Neuronal stem cell (in vitro differentiated cells): ENCODE data around the gene OR2J3.
"Not testable (repeated sequence)": the region's sequence is repeated elsewhere in the genome, so short reads cannot be mapped to it uniquely, and the experiment has no call there.

Experiments
- DNase-seq: peaks from one replicate; pipeline ENCODE4 v3.0.0-alpha.2; 2013; ENCODE audit warnings: low spot score
- H2AFZ ChIP-seq: one replicate; pipeline ENCODE4 v1.6.1; 2013; ENCODE audit warnings: mild to moderate bottlenecking, low read length, inconsistent platforms
- H2AK5ac ChIP-seq: 2 replicates; pipeline ENCODE4 v1.6.1; 2013; ENCODE audit warnings: low read depth, mild to moderate bottlenecking, inconsistent platforms, low read length, moderate library complexity, mixed read lengths
- H2BK120ac ChIP-seq: 2 replicates; pipeline ENCODE4 v1.6.1; 2013; ENCODE audit warnings: low read depth, mild to moderate bottlenecking, inconsistent platforms, low read length, moderate library complexity, mixed read lengths
- H2BK12ac ChIP-seq: one replicate; pipeline ENCODE4 v1.6.1; 2013; ENCODE audit warnings: low read length, inconsistent platforms
- H2BK15ac ChIP-seq: 2 replicates; pipeline ENCODE4 v1.6.1; 2013; ENCODE audit warnings: mild to moderate bottlenecking, low read length, inconsistent platforms, mixed read lengths
- H2BK5ac ChIP-seq: one replicate; pipeline ENCODE4 v1.6.1; 2013; ENCODE audit warnings: inconsistent platforms, mild to moderate bottlenecking, low read length, moderate library complexity
- H3K14ac ChIP-seq: one replicate; pipeline ENCODE4 v1.6.1; 2013; ENCODE audit warnings: low read length, inconsistent platforms
- H3K18ac ChIP-seq: 2 replicates; pipeline ENCODE4 v1.6.1; 2013; ENCODE audit warnings: low read length, inconsistent platforms
- H3K23ac ChIP-seq: 2 replicates; pipeline ENCODE4 v1.6.1; 2013; ENCODE audit warnings: low read depth, mild to moderate bottlenecking, mixed read lengths, low read length, inconsistent platforms; ENCODE audit not compliant: poor library complexity
- H3K27ac ChIP-seq: replicated peaks from 3 replicates; pipeline ENCODE4 v1.5.1; 2013; ENCODE audit warnings: low read length, inconsistent platforms
- H3K27me3 ChIP-seq, 3 experiments: 2 replicates each; pipeline ENCODE4 v1.6.1; 2013; ENCODE audit warnings: low read length in 3 of 3, mild to moderate bottlenecking in 2 of 3, inconsistent platforms in 1 of 3, low read depth in 1 of 3, mixed read lengths in 1 of 3, moderate library complexity in 1 of 3; ENCODE audit not compliant: control insufficient read depth in 3 of 3, insufficient read depth in 3 of 3
- H3K36me3 ChIP-seq, 2 donors: replicated peaks in 1 of 2; 2 replicates each; pipeline ENCODE4 v1.6.1; 2013; ENCODE audit warnings: low read length in 2 of 2; ENCODE audit not compliant: control insufficient read depth in 2 of 2, insufficient read depth in 2 of 2
- H3K4ac ChIP-seq: 2 replicates; pipeline ENCODE4 v1.6.1; 2013; ENCODE audit warnings: inconsistent platforms, mild to moderate bottlenecking, low read length, moderate library complexity
- H3K4me1 ChIP-seq, 2 donors: 1 replicate in 1 of 2; 2 replicates in 1 of 2; pipeline ENCODE4 v1.6.1; 2013; ENCODE audit warnings: low read length in 2 of 2, low read depth in 1 of 2; ENCODE audit not compliant: control insufficient read depth in 2 of 2, insufficient read depth in 1 of 2
- H3K4me2 ChIP-seq: one replicate; pipeline ENCODE4 v1.6.1; 2013; ENCODE audit warnings: mild to moderate bottlenecking, low read length, inconsistent platforms; ENCODE audit not compliant: insufficient read depth, poor library complexity, severe bottlenecking
- H3K4me3 ChIP-seq, 2 donors: 2 replicates each; pipeline ENCODE4 v1.5.1; 2013; ENCODE audit warnings: low read length in 2 of 2, mild to moderate bottlenecking in 2 of 2, inconsistent platforms in 1 of 2, moderate library complexity in 1 of 2
- H3K79me1 ChIP-seq: one replicate; pipeline ENCODE4 v1.6.1; 2013; ENCODE audit warnings: low read depth, mild to moderate bottlenecking, inconsistent platforms, low read length, moderate library complexity
- H3K9ac ChIP-seq: one replicate; pipeline ENCODE4 v1.6.1; 2013; ENCODE audit warnings: mild to moderate bottlenecking, low read depth, low read length, inconsistent platforms; ENCODE audit not compliant: poor library complexity
- H3K9me3 ChIP-seq, 2 donors: replicated peaks in 1 of 2; 2 replicates each; pipeline versions ENCODE3 to v1.6.1; 2013; ENCODE audit warnings: low read length in 2 of 2, mild to moderate bottlenecking in 2 of 2, inconsistent platforms in 1 of 2, low read depth in 1 of 2, mixed read lengths in 1 of 2, moderate library complexity in 1 of 2; ENCODE audit not compliant: control insufficient read depth in 2 of 2, insufficient read depth in 1 of 2
- H4K8ac ChIP-seq: one replicate; pipeline ENCODE4 v1.6.1; 2013; ENCODE audit warnings: low read depth, mild to moderate bottlenecking, inconsistent platforms, low read length, moderate library complexity
- H4K91ac ChIP-seq: one replicate; pipeline ENCODE4 v1.6.1; 2013; ENCODE audit warnings: low read length, low read depth, mild to moderate bottlenecking, inconsistent platforms; ENCODE audit not compliant: poor library complexity
- WGBS, 2 donors: extraction: QIAGEN DNeasy Blood & Tissue Kit; methylation state at CpG; one replicate each; pipeline ENCODE4 v1.1.7; 2013; ENCODE audit warnings: missing lambda C conversion rate in 2 of 2, mixed read lengths in 1 of 2; ENCODE audit not compliant: insufficient read length in 2 of 2, insufficient replicate concordance in 1 of 2; ENCODE audit errors: extremely low coverage in 2 of 2; 5-methylcytosine and 5-hydroxymethylcytosine counted together

OR2J3 gene

DNA sequence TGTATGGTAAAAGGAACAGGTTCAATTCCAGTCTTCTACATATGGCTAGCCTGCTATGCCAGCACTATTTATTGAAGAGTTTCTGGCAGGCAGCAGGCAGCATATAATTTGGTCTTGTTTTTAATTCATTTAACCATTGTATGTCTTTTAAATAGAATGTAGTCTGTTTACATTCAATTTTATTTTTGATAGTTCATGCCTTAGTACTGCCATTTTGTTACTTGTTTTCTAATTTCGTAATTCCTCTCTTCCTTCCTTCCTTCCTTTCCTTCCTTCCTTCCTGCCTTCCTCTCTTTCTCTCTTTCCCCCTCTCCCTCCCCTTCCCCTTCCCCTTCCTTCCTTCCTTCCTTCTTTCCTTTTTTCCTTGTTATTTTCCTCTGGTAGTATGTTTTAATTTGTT is 45.2 kb downstream of the OR2J3 start:
- WGBS, 2 donors = no CpG with 5 or more reads among the region's 1 CpG
- Histone ChIP-seq H2BK15ac (no peak overlapping the region), H3K36me3 (no peaks in the 10 kb centered on the region), H3K9ac (no peak overlapping the region), H3K79me1 (no peaks in the 10 kb centered on the region), H2BK5ac (no peak overlapping the region), H3K27me3 (no peaks in the 10 kb centered on the region), H3K14ac (no peak overlapping the region), H2BK120ac (no peak overlapping the region), H3K27ac (no peak overlapping the region), H2AK5ac (no peak overlapping the region), H3K9me3 (no peaks in the 10 kb centered on the region), H2AFZ (no peak overlapping the region), H3K23ac (no peak overlapping the region), H4K91ac (no peak overlapping the region), H3K4me3 (no peak overlapping the region), H2BK12ac (no peak overlapping the region), H3K18ac (no peak overlapping the region), H3K4me2 (no peak overlapping the region), H4K8ac (no peak overlapping the region), H3K4ac (no peak overlapping the region), H3K4me1 (no peaks in the 10 kb centered on the region)
- no peak for DNase-seq

DNA sequence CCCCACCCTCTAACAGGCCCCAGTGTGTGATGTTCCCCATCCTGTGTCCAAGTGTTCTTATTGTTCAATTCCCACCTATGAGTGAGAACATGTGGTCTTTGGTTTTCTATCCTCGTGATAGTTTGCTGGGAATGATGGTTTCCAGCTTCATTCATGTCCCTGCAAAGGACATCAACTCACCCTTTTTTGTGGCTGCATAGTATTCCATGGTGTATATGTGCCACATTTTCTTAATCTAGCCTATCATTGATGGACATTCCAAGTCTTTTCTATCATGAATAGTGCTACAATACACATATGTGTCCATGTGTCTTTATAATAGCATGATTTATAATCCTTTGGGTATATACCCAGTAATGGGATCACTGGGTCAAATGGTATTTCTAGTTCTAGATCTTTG is 47.3 kb downstream of the OR2J3 start:
- not testable (repeated sequence) for DNase-seq, H3K79me1 ChIP-seq, H3K9ac ChIP-seq, H4K91ac ChIP-seq, H3K14ac ChIP-seq, H3K23ac ChIP-seq, H3K36me3 ChIP-seq, H2AK5ac ChIP-seq, H3K18ac ChIP-seq, H2BK12ac ChIP-seq, H3K4ac ChIP-seq, H3K9me3 ChIP-seq, H2BK5ac ChIP-seq, H2BK120ac ChIP-seq, H4K8ac ChIP-seq, H3K4me1 ChIP-seq, H3K4me3 ChIP-seq, H3K27ac ChIP-seq, H3K4me2 ChIP-seq, H3K27me3 ChIP-seq, H2BK15ac ChIP-seq, H2AFZ ChIP-seq
- no CpG with 5 or more reads among the region's 1 CpG for WGBS, 2 donors

DNA sequence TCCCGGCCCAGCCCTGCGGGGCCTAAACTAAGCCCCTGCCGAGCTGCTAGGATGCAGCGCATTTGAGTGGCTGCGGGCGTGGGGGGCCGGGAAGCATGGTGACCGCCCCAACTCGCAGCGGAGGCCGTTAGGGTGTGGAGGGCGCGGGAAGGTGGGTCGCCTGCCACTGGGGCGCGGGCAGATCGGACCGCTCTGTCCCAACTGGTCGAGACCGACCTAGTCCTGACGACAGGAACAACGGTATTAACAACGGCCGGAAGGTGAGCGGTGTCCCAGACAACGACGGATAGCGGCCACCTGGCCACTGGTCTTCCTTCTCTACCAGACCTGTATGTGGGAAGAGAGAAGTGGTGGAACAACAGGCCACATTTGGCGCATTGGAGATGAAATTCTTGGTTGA is 52.1 kb downstream of the OR2J3 start:
- H3K4me1 ChIP-seq, H2BK15ac ChIP-seq, H2AFZ ChIP-seq, H2AK5ac ChIP-seq, H3K9ac ChIP-seq, H3K9me3 ChIP-seq, DNase-seq, H3K27me3 ChIP-seq, H4K91ac ChIP-seq, H4K8ac ChIP-seq, H3K79me1 ChIP-seq, H3K4me2 ChIP-seq, H3K14ac ChIP-seq, H2BK12ac ChIP-seq, H3K27ac ChIP-seq, H3K36me3 ChIP-seq, H3K23ac ChIP-seq, H3K18ac ChIP-seq, H3K4ac ChIP-seq, H2BK120ac ChIP-seq, H2BK5ac ChIP-seq, H3K4me3 ChIP-seq: not testable (repeated sequence)
- WGBS, 2 donors = no CpG with 5 or more reads among the region's 29 CpGs
